Hepatocyte (in vitro differentiated cells): ENCODE data around the gene STAMBP. TPM values are rescaled to one million over a fixed set of nuclear protein-coding genes. Genes with fewer than 3 reads are reported as not detected.

Experiments used
- DNase-seq: peaks from one replicate; pipeline ENCODE4 v3.0.0-alpha.2; 2016; ENCODE audit warnings: low spot score
- H2AFZ ChIP-seq: fragments of 200-600 bp; sonication (generic); 2 replicates; pipeline ENCODE4 v1.6.0; 2016; ENCODE audit warnings: antibody characterized with exemption, mild to moderate bottlenecking
- H3K27ac ChIP-seq: fragments of 200-600 bp; sonication (generic); 2 replicates; pipeline ENCODE4 v1.5.1; 2016; ENCODE audit warnings: mild to moderate bottlenecking
- H3K27me3 ChIP-seq: fragments of 200-600 bp; sonication (generic); 2 replicates; pipeline ENCODE4 v1.6.1; 2016
- H3K36me3 ChIP-seq: fragments of 200-600 bp; sonication (generic); replicated peaks from 2 replicates; pipeline ENCODE4 v1.5.1; 2016; ENCODE audit warnings: low read depth; ENCODE audit not compliant: insufficient read depth
- H3K4me1 ChIP-seq: fragments of 200-600 bp; sonication (generic); 2 replicates; pipeline ENCODE4 v1.5.1; 2016; ENCODE audit warnings: mild to moderate bottlenecking, moderate library complexity; ENCODE audit not compliant: insufficient read depth
- H3K4me2 ChIP-seq: fragments of 200-600 bp; sonication (generic); 2 replicates; pipeline ENCODE4 v1.6.0; 2016
- H3K4me3 ChIP-seq: fragments of 200-600 bp; sonication (generic); 2 replicates; pipeline ENCODE4 v1.5.1; 2016; ENCODE audit warnings: mild to moderate bottlenecking
- H3K79me2 ChIP-seq: fragments of 200-600 bp; sonication (generic); 2 replicates; pipeline ENCODE4 v1.6.0; 2017; ENCODE audit warnings: mild to moderate bottlenecking
- H3K9me2 ChIP-seq: fragments of 200-600 bp; sonication (generic); replicated peaks from 2 replicates; pipeline ENCODE4 v1.6.0; 2017; ENCODE audit warnings: mild to moderate bottlenecking; ENCODE audit not compliant: insufficient read depth
- H3K9me3 ChIP-seq: fragments of 200-600 bp; sonication (generic); 2 replicates; pipeline ENCODE4 v1.5.1; 2016; ENCODE audit warnings: low read depth, mild to moderate bottlenecking
- H4K20me1 ChIP-seq: fragments of 200-600 bp; sonication (generic); 2 replicates; pipeline ENCODE4 v1.6.0; 2016; ENCODE audit warnings: mild to moderate bottlenecking; ENCODE audit not compliant: insufficient read depth, poor library complexity, severe bottlenecking
- EZH2 ChIP-seq: fragments of 200-600 bp; sonication (generic); IDR thresholded peaks from 2 replicates; pipeline ENCODE4 v1.6.1; 2016; ENCODE audit warnings: antibody characterized with exemption, mild to moderate bottlenecking, borderline replicate concordance
- EZH2phosphoT487 ChIP-seq: fragments of 200-600 bp; sonication (generic); IDR thresholded peaks from one replicate; pipeline ENCODE4 v1.6.1; 2018; ENCODE audit warnings: antibody characterized with exemption, mild to moderate bottlenecking, low read depth, moderate library complexity; ENCODE audit not compliant: unreplicated experiment, severe bottlenecking
- WGBS: methylation state at CpG from one replicate; pipeline ENCODE4 v1.1.6; 2016; ENCODE audit warnings: low lambda C conversion rate; ENCODE audit errors: missing lambda C conversion rate; 5-methylcytosine and 5-hydroxymethylcytosine counted together
- polyA plus RNA-seq: library from polyadenylated mRNA; unstranded; fragments of >200 nt; fragmentation: Nextera tagmentation; extraction: Ambion mirVana; gene quantifications from 2 replicates; pipeline ENCODE4 v1.2.1, GENCODE V29; 2016
- total RNA-seq: library from RNA; depleted of rRNA; stranded (reverse); fragments of >200 nt; gene quantifications from 2 replicates; pipeline ENCODE4 v1.2.3, GENCODE V29; 2014
- TF ChIP-seq, protein P1 (sequence below): fragments of 200-600 bp; sonication (generic); IDR thresholded peaks from 2 replicates; pipeline ENCODE4 v1.5.1; 2016; ENCODE audit warnings: antibody characterized with exemption, mild to moderate bottlenecking; ENCODE audit not compliant: poor library complexity

Gene STAMBP
- total and polyA plus RNA-seq, 2 experiments from 2014 or later: 34.3 to 43.0 TPM

DNA sequence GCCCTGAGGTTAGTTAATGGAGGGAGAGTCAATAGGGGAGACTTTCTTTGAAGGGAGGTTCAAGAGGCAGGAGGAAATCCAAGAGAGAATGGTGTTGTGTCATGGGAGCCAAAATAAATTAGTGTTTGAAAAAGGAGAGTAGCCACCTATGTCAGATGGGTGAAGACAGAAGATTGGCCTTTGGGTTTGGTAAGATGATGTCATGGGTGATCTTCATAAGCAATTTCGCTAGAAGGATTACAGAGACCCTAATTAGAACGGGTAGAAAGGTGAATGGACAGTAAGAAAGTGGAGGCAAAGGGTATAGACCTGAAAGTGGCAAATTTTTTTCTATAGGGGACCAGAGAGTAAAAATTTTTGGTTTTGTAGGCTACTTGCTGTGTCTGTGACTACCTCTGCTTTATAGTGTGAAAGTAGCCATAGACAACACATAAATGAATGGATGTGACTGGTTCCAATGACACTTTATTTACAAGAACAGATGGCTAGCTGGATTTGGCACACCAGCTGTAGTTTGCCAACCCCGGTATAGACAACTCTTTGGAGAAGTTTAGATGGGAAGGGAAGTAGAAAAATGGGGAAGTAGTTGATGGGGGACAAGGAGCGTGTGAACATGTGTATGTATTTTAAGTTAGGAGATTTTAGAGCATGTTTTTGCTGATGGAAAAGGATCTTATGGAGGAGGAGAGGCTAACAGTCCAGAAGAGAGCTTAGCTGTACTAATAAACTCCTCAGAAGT is 9.3 kb downstream of the STAMBP start:
- H3K4me3 ChIP-seq: no peak overlapping the region
- H3K4me1 ChIP-seq: peaks cover 11% of the 10 kb centered on the region
- no peak overlapping the region for H2AFZ ChIP-seq
- TF ChIP-seq, protein P1, sequence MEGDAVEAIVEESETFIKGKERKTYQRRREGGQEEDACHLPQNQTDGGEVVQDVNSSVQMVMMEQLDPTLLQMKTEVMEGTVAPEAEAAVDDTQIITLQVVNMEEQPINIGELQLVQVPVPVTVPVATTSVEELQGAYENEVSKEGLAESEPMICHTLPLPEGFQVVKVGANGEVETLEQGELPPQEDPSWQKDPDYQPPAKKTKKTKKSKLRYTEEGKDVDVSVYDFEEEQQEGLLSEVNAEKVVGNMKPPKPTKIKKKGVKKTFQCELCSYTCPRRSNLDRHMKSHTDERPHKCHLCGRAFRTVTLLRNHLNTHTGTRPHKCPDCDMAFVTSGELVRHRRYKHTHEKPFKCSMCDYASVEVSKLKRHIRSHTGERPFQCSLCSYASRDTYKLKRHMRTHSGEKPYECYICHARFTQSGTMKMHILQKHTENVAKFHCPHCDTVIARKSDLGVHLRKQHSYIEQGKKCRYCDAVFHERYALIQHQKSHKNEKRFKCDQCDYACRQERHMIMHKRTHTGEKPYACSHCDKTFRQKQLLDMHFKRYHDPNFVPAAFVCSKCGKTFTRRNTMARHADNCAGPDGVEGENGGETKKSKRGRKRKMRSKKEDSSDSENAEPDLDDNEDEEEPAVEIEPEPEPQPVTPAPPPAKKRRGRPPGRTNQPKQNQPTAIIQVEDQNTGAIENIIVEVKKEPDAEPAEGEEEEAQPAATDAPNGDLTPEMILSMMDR: no peak
- TF ChIP-seq EZH2: no peak
- no peak for TF ChIP-seq EZH2phosphoT487
- H3K4me2 ChIP-seq: no peak overlapping the region
- H3K9me2 ChIP-seq: no peaks in the 10 kb centered on the region
- H3K27ac ChIP-seq: no peak overlapping the region
- H3K9me3 ChIP-seq: no peaks in the 10 kb centered on the region
- H3K79me2 ChIP-seq: peaks cover 27% of the 10 kb centered on the region
- DNase-seq: no peak
- WGBS: 92% methylated on average over 4 of the region's 4 CpGs
- H3K27me3 ChIP-seq: no peaks in the 10 kb centered on the region
- H4K20me1 ChIP-seq: no peaks in the 10 kb centered on the region
- H3K36me3 ChIP-seq: no peaks in the 10 kb centered on the region

DNA sequence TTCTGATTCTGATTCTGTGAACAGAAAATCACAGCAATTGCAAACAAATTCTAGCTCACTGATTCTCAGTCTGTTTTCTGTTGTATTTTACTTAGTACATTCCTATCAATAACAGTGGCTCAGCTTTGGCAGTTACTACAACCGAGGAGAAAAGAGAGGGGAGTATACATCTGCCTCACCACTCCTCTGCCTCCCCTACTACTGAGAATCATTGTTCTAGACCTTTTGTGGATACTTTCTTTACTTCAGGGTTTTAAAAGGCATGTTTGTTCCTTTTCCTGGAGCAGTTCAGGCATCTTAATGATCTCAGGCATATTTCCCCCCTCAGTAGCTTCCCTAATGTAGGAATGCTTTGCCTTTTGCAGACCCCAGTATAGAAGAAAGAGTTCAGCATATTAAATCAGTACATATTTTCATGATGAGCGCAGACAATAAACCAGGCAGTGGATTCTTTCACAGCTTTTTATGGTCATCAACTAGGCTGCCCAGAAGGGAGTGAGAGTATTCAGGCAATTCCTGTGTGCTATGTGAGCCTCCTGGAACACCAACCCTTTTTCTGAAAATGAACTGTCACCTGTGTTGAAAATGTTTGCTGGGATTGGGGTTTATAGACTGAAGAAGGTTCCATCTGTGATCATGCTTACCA is 10.3 kb downstream of the STAMBP start:
- Histone ChIP-seq H3K9me2 (no peaks in the 10 kb centered on the region), H3K27ac (peak overlapping the region; percentile 27), H2AFZ (no peak overlapping the region), H3K79me2 (peaks cover 18% of the 10 kb centered on the region), H3K4me2 (no peak overlapping the region), H3K4me1 (peaks cover 15% of the 10 kb centered on the region), H3K27me3 (no peaks in the 10 kb centered on the region), H3K9me3 (no peaks in the 10 kb centered on the region), H4K20me1 (no peaks in the 10 kb centered on the region), H3K36me3 (no peaks in the 10 kb centered on the region), H3K4me3 (no peak overlapping the region)
- DNase-seq: no peak
- TF ChIP-seq EZH2phosphoT487 (no peak), EZH2 (no peak)
- TF ChIP-seq, protein P1: no peak
- 80% methylated on average over 2 of the region's 2 CpGs for WGBS

DNA sequence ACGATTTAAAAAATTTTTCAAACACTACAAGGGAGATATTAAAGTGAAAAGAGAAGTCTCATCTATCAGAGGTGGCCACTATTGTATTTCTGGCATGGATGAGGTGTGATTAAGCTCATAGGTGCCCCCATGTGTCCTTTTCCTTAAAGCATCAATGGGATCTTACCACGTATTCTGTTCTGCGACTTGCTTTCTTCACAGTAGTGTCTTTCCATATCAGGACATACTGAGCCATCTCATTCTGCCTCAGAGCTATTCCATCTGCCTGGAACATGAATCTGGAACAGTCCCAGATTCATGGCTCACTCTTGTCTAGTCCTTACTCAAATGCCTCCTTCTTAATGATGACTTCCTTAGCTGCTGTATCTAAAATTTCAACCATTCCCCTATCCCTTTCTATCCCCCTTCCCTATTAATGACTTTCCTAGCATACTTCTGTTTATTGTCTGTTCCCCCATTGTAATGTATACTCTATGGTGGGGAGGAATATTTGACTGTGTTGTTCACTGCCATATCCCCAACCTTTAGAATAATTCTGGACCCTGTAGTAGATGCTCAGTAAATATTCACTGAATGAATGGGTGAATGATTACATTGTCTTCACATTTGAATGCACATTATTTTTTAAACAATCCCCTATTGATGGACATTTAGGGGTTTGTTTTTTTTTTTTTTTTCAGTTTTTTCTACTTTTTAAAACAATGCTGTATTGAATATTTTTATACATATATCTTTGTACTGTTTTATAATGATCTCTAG is 11.1 kb downstream of the STAMBP start:
- Histone ChIP-seq H3K27me3 (no peaks in the 10 kb centered on the region), H3K9me2 (no peaks in the 10 kb centered on the region), H3K4me3 (no peak overlapping the region), H3K4me1 (peaks cover 15% of the 10 kb centered on the region), H3K27ac (peak overlapping the region; percentile 27), H4K20me1 (no peaks in the 10 kb centered on the region), H3K9me3 (no peaks in the 10 kb centered on the region), H3K4me2 (no peak overlapping the region), H3K79me2 (peaks cover 12% of the 10 kb centered on the region), H3K36me3 (no peaks in the 10 kb centered on the region), H2AFZ (no peak overlapping the region)
- TF ChIP-seq EZH2phosphoT487: no peak
- TF ChIP-seq EZH2: no peak
- TF ChIP-seq, protein P1: no peak
- no peak for DNase-seq
- 80% methylated on average over 3 of the region's 3 CpGs for WGBS
